ENCODE data around the gene ATF7IP. TPM values are rescaled to one million over a fixed set of nuclear protein-coding genes. Genes with fewer than 3 reads are reported as not detected.

The ATF7IP gene
- total and polyA plus RNA-seq, 2 donors (not counting 1 experiment from before 2014, with no cell fraction given), result 28.1 to 208 TPM

DNA sequence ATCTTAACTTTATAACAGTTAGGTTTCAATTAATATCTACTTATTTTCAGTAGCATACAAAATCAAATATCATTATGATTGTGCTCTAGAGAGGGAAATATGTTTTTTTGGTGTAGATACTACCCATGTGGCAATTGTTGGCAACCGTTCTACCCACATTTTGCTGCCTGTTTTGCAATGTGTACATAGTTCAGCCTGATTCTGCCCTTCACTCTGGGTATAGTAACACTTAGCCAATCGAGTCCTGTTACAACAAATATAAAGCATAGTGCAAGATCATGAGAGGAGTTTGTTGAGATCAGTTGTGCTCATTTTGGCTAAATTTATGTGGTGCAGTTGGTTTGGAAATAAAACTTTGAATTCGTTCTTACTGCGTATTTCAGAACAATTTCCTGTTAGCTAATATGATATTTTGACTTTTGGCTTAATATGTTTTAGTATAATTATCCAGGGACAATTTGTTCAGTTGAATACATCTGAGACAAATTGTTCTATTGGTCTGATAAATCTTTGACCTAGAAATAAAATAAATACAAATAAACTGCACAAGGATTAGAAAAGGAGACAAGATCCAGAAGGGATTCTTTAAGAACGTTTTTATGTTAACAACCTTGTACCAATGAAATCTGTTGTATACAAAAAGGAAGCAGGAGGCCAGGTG, 76.9 kb downstream of the ATF7IP start:
- Histone ChIP-seq H3K27ac (ENCODE audit: low read length in 2 of 2) (peak overlapping the region in 1 of 2 donors; percentile 45), H3K9ac (ENCODE audit: low read length) (no peak overlapping the region), H3K4me3 (ENCODE audit: control extremely low read depth in 1 of 5, extremely low read depth in 1 of 5, insufficient read depth in 1 of 5, low read depth in 2 of 5, low read length in 4 of 5) (no peak overlapping the region), H2AFZ (ENCODE audit: insufficient read depth, low read depth, low read length, poor library complexity, severe bottlenecking) (no peak overlapping the region), H3K9me3 (ENCODE audit: control extremely low read depth in 1 of 3, control insufficient read depth in 2 of 3, insufficient read depth in 1 of 3, low read length in 2 of 3) (no peaks in the 10 kb centered on the region), H3K36me3 (replicated peaks in 1 of 2; ENCODE audit: control extremely low read depth in 1 of 2, control insufficient read depth in 1 of 2, extremely low read depth in 1 of 2, insufficient read depth in 2 of 2, low read length in 1 of 2) (peaks cover 7 to 83% of the 10 kb centered on the region in 2 experiments), H3K27me3 (replicated peaks in 1 of 4; ENCODE audit: control extremely low read depth in 1 of 4, control insufficient read depth in 3 of 4, insufficient read depth in 4 of 4, low read length in 3 of 4) (no peaks in the 10 kb centered on the region), H3K79me2 (ENCODE audit: control insufficient read depth, insufficient read depth, low read length) (peaks cover 54% of the 10 kb centered on the region), H3K4me2 (replicated peaks; ENCODE audit: low read depth, low read length, poor library complexity, severe bottlenecking) (no peak overlapping the region), H4K20me1 (ENCODE audit: control insufficient read depth, insufficient read depth, low read length, poor library complexity, severe bottlenecking) (peaks cover 21% of the 10 kb centered on the region), H3K4me1 (ENCODE audit: control insufficient read depth in 2 of 2, insufficient read depth in 2 of 2, low read length in 2 of 2) (no peaks in the 10 kb centered on the region)
- DNase-seq, result no peak
- ChIA-PET POLR2A (interaction anchor here (1.2 kb wide), 1 partner anchor 203 kb away, joined by 3 read pairs; no protein-coding TSS in a partner anchor), CTCF (no interaction called here)
- H3K4me3 Mint-ChIP-seq, result no peak overlapping the region
- TF ChIP-seq EZH2 (IDR thresholded peaks at IDR 0.05; ENCODE audit: borderline replicate concordance, insufficient read depth, low read depth, low read length, poor library complexity, severe bottlenecking), result no peak
- TF ChIP-seq, protein P1, sequence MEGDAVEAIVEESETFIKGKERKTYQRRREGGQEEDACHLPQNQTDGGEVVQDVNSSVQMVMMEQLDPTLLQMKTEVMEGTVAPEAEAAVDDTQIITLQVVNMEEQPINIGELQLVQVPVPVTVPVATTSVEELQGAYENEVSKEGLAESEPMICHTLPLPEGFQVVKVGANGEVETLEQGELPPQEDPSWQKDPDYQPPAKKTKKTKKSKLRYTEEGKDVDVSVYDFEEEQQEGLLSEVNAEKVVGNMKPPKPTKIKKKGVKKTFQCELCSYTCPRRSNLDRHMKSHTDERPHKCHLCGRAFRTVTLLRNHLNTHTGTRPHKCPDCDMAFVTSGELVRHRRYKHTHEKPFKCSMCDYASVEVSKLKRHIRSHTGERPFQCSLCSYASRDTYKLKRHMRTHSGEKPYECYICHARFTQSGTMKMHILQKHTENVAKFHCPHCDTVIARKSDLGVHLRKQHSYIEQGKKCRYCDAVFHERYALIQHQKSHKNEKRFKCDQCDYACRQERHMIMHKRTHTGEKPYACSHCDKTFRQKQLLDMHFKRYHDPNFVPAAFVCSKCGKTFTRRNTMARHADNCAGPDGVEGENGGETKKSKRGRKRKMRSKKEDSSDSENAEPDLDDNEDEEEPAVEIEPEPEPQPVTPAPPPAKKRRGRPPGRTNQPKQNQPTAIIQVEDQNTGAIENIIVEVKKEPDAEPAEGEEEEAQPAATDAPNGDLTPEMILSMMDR (IDR thresholded peaks at IDR 0.05), result no peak
- H3K27me3 Mint-ChIP-seq, result no peaks in the 10 kb centered on the region
- peaks cover 2% of the 10 kb centered on the region for H3K9me3 Mint-ChIP-seq (ENCODE audit: insufficient read depth)
- H3K4me1 Mint-ChIP-seq, result peaks cover 9% of the 10 kb centered on the region
- no CpG with 5 or more reads among the region's 5 CpGs for WGBS (ENCODE audit: insufficient coverage)
- no peak for ATAC-seq (ENCODE audit: low read depth)
- H3K27ac Mint-ChIP-seq, result peak overlapping the region; percentile 41
- intact Hi-C loops (cut with micrococcal nuclease), result no loop called here

- no peak overlapping the region for H3K4me3 Mint-ChIP-seq
- Histone ChIP-seq H3K27ac (ENCODE audit: low read length in 2 of 2) (peak overlapping the region in 1 of 2 donors; percentile 45), H4K20me1 (ENCODE audit: control insufficient read depth, insufficient read depth, low read length, poor library complexity, severe bottlenecking) (peaks cover 20% of the 10 kb centered on the region), H3K79me2 (ENCODE audit: control insufficient read depth, insufficient read depth, low read length) (peaks cover 61% of the 10 kb centered on the region), H3K9me3 (ENCODE audit: control extremely low read depth in 1 of 3, control insufficient read depth in 2 of 3, insufficient read depth in 1 of 3, low read length in 2 of 3) (no peaks in the 10 kb centered on the region), H3K4me1 (ENCODE audit: control insufficient read depth in 2 of 2, insufficient read depth in 2 of 2, low read length in 2 of 2) (no peaks in the 10 kb centered on the region), H3K4me2 (replicated peaks; ENCODE audit: low read depth, low read length, poor library complexity, severe bottlenecking) (no peak overlapping the region), H3K9ac (ENCODE audit: low read length) (no peak overlapping the region), H3K27me3 (replicated peaks in 1 of 4; ENCODE audit: control extremely low read depth in 1 of 4, control insufficient read depth in 3 of 4, insufficient read depth in 4 of 4, low read length in 3 of 4) (no peaks in the 10 kb centered on the region), H3K4me3 (ENCODE audit: control extremely low read depth in 1 of 5, extremely low read depth in 1 of 5, insufficient read depth in 1 of 5, low read depth in 2 of 5, low read length in 4 of 5) (no peak overlapping the region), H2AFZ (ENCODE audit: insufficient read depth, low read depth, low read length, poor library complexity, severe bottlenecking) (no peak overlapping the region), H3K36me3 (replicated peaks in 1 of 2; ENCODE audit: control extremely low read depth in 1 of 2, control insufficient read depth in 1 of 2, extremely low read depth in 1 of 2, insufficient read depth in 2 of 2, low read length in 1 of 2) (peaks cover 16 to 85% of the 10 kb centered on the region in 2 experiments)
- intact Hi-C loops (cut with micrococcal nuclease), result no loop called here
- no peak for TF ChIP-seq EZH2 (IDR thresholded peaks at IDR 0.05; ENCODE audit: borderline replicate concordance, insufficient read depth, low read depth, low read length, poor library complexity, severe bottlenecking)
- TF ChIP-seq, protein P1 (IDR thresholded peaks at IDR 0.05), result no peak
- DNase-seq, result no peak
- POLR2A ChIA-PET, result interaction anchor here (1.2 kb wide), 1 partner anchor 204 kb away, joined by 3 read pairs; no protein-coding TSS in a partner anchor
- ATAC-seq (ENCODE audit: low read depth), result no peak
- peaks cover 2% of the 10 kb centered on the region for H3K9me3 Mint-ChIP-seq (ENCODE audit: insufficient read depth)
- H3K4me1 Mint-ChIP-seq, result peaks cover 17% of the 10 kb centered on the region
- no peak overlapping the region for H3K27ac Mint-ChIP-seq
- CTCF ChIA-PET, result interaction anchor here (1.2 kb wide), 1 partner anchor 24 kb away, joined by 3 read pairs; no protein-coding TSS in a partner anchor
- no peaks in the 10 kb centered on the region for H3K27me3 Mint-ChIP-seq
These were observed 78.0 kb downstream of the ATF7IP start for GRCh38 chr12:14443531-14443930.
